Stomach (tissue), 4 donors: Measurements from ENCODE around the gene ETV6.

Experiments
- POLR2A ChIP-seq, 4 donors: fragments of 450-650 bp; IDR thresholded peaks; one replicate each; pipeline ENCODE4 v1.6.1; 2016; ENCODE audit warnings: antibody characterized with exemption in 4 of 4, control low read depth in 2 of 4, mild to moderate bottlenecking in 1 of 4, moderate library complexity in 1 of 4
- TF ChIP-seq, protein P1 (sequence below), 7 experiments: fragments of 450-650 bp in 4 of 7; fragments of 200-600 bp in 3 of 7; sonication (generic) in 3 of 7; IDR thresholded peaks; one replicate each; pipeline ENCODE4 v1.5.1; 2016 to 2019; ENCODE audit warnings: antibody characterized with exemption in 7 of 7, control low read depth in 2 of 7, mild to moderate bottlenecking in 1 of 7

DNA sequence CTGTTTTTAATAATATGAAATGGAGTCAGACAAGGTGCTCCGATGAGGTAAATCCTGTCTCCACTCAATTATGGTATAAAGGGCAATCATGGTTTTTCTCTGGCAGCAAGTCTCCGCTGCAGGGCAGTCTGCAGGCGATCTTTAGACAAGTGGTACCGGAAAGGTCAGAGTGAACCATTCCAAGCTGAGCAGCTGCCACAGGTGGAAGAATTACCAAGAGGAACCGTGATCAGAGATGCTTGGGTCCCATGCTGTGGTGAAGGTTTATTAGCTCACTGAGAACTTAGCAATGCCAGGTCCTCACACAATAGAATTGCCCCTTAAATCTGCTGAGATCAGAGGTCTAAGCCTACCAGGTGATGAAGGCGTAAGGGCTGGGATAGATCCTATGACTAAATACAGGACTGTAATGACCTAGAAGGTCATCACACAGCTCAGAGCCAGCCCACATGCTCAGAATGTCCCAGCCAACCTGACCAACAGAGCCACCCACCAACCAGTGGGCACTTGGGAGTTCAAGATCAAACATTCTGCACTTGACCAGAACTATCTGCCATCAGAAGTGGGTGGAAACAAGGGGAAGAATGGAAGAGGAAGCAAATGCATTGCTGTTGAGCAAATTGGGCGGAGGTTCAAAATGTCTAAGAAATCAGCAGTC, 246.1 kb downstream of the ETV6 start:
- TF ChIP-seq, protein P1, sequence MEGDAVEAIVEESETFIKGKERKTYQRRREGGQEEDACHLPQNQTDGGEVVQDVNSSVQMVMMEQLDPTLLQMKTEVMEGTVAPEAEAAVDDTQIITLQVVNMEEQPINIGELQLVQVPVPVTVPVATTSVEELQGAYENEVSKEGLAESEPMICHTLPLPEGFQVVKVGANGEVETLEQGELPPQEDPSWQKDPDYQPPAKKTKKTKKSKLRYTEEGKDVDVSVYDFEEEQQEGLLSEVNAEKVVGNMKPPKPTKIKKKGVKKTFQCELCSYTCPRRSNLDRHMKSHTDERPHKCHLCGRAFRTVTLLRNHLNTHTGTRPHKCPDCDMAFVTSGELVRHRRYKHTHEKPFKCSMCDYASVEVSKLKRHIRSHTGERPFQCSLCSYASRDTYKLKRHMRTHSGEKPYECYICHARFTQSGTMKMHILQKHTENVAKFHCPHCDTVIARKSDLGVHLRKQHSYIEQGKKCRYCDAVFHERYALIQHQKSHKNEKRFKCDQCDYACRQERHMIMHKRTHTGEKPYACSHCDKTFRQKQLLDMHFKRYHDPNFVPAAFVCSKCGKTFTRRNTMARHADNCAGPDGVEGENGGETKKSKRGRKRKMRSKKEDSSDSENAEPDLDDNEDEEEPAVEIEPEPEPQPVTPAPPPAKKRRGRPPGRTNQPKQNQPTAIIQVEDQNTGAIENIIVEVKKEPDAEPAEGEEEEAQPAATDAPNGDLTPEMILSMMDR (IDR thresholded peaks at IDR 0.05), result no peak
- TF ChIP-seq POLR2A (IDR thresholded peaks at IDR 0.05), result no peak
